Activated CD4-positive, alpha-beta T cell treated with anti-CD3 and anti-CD28 coated beads, Interleukin-10, Interleukin-2, amounts not matched to agents 100 ng/mL and 50 ng/mL, durations not matched to agents 16 hours and 8 hours (primary cell): ENCODE data around the gene NRG2.

Experiments used
- DNase-seq: peaks from one replicate; pipeline ENCODE4 v3.0.0-alpha.2; 2020

Gene NRG2

GRCh38 chr5:139831624-139832023 is 211.5 kb downstream of the NRG2 start:
- no peak for DNase-seq

GRCh38 chr5:139829471-139829870 is 213.6 kb downstream of the NRG2 start:
- no peak for DNase-seq

- no peak for DNase-seq
Observed at GRCh38 chr5:139828207-139828895, 214.7 kb downstream of the NRG2 start.

GRCh38 chr5:139825690-139826089 is 217.4 kb downstream of the NRG2 start:
- no peak for DNase-seq

- no peak for DNase-seq
Observed at GRCh38 chr5:139823757-139824355, 219.2 kb downstream of the NRG2 start.

- DNase-seq = no peak
Observed at GRCh38 chr5:139822553-139823425, 220.3 kb downstream of the NRG2 start.

- DNase-seq = no peak
Observed at GRCh38 chr5:139821806-139822552, 221.1 kb downstream of the NRG2 start.

GRCh38 chr5:139820606-139821005 is 222.5 kb downstream of the NRG2 start:
- DNase-seq = no peak

GRCh38 chr5:139820130-139820529 is 223.0 kb downstream of the NRG2 start:
- DNase-seq = no peak

GRCh38 chr5:139817970-139818369 is 225.1 kb downstream of the NRG2 start:
- no peak for DNase-seq

- no peak for DNase-seq
Observed at GRCh38 chr5:139817362-139817761, 225.7 kb downstream of the NRG2 start.

- no peak for DNase-seq
Observed at GRCh38 chr5:139816566-139816965, 226.5 kb downstream of the NRG2 start.

GRCh38 chr5:139814704-139815280 is 228.3 kb downstream of the NRG2 start:
- DNase-seq = no peak

GRCh38 chr5:139814191-139814601 is 228.9 kb downstream of the NRG2 start:
- DNase-seq = no peak

- no peak for DNase-seq
Observed at GRCh38 chr5:139812836-139813805, 230.0 kb downstream of the NRG2 start.

GRCh38 chr5:139812323-139812722 is 230.8 kb downstream of the NRG2 start:
- no peak for DNase-seq

- DNase-seq = no peak
Observed at GRCh38 chr5:139811274-139811607, 231.9 kb downstream of the NRG2 start.

- no peak for DNase-seq
Observed at GRCh38 chr5:139810341-139811273, 232.5 kb downstream of the NRG2 start.

GRCh38 chr5:139809331-139809810 is 233.7 kb downstream of the NRG2 start:
- no peak for DNase-seq
